Neural cell (in vitro differentiated cells): ENCODE results near the gene TFDP2.

Experiments
- CTCF ChIP-seq: fragments of 450-650 bp; IDR thresholded peaks from 2 replicates; pipeline ENCODE4 v1.5.1; 2014; ENCODE audit warnings: antibody characterized with exemption, mild to moderate bottlenecking, moderate library complexity; ENCODE audit not compliant: poor library complexity, severe bottlenecking
- EP300 ChIP-seq: fragments of 450-650 bp; conservative IDR thresholded peaks from 2 replicates; pipeline ENCODE4 v1.6.1; 2014; ENCODE audit warnings: antibody characterized with exemption, mild to moderate bottlenecking, moderate library complexity; ENCODE audit not compliant: poor library complexity, severe bottlenecking
- EZH2 ChIP-seq: fragments of 200-600, 300-800 bp; shearing (Covaris generic), sonication (generic); IDR thresholded peaks from 2 replicates; pipeline ENCODE4 v1.6.1; 2014; ENCODE audit warnings: antibody characterized with exemption, low read length, borderline replicate concordance, mild to moderate bottlenecking; ENCODE audit not compliant: insufficient read depth, poor library complexity, severe bottlenecking
- POLR2AphosphoS5 ChIP-seq: IDR thresholded peaks from 2 replicates; pipeline ENCODE4 v1.6.1; 2012
- REST ChIP-seq: IDR thresholded peaks from 2 replicates; pipeline ENCODE4 v1.6.1; 2012; ENCODE audit warnings: borderline replicate concordance
- TAF1 ChIP-seq: IDR thresholded peaks from 2 replicates; pipeline ENCODE4 v1.6.1; 2012; ENCODE audit warnings: low read depth

GRCh38 chr3:142118911-142119310, 30.4 kb downstream of the TFDP2 start:
- no peak for TF ChIP-seq EZH2
- TF ChIP-seq CTCF, result no peak
- no peak for TF ChIP-seq REST
- no peak for TF ChIP-seq POLR2AphosphoS5
- no peak for TF ChIP-seq EP300
- TF ChIP-seq TAF1, result no peak
